ENCODE data around the gene MAD1L1. TPM values are rescaled to one million over a fixed set of nuclear protein-coding genes. Genes with fewer than 3 reads are reported as not detected.
A peak's percentile ranks its signal among the peaks of the same experiment; 100 is the strongest.

MAD1L1 gene
- total and polyA plus RNA-seq, 8 donors, result 21.4 to 58.8 (median 22.5) TPM

GRCh38 chr7:2054927-2055326 lies 177.8 kb downstream of the MAD1L1 start:
- intact Hi-C loops (cut with DNase I), result no loop called here
- Histone ChIP-seq H3K9me3 (peaks cover 0 to 3% of the 10 kb centered on the region in 2 donors), H3K27ac (no peak overlapping the region), H3K27me3 (no peaks in the 10 kb centered on the region), H3K4me1 (no peaks in the 10 kb centered on the region), H3K4me3 (no peak overlapping the region), H3K36me3 (peaks cover 0 to 13% of the 10 kb centered on the region in 2 donors)
- no peak for ATAC-seq
- TF ChIP-seq, protein P1, sequence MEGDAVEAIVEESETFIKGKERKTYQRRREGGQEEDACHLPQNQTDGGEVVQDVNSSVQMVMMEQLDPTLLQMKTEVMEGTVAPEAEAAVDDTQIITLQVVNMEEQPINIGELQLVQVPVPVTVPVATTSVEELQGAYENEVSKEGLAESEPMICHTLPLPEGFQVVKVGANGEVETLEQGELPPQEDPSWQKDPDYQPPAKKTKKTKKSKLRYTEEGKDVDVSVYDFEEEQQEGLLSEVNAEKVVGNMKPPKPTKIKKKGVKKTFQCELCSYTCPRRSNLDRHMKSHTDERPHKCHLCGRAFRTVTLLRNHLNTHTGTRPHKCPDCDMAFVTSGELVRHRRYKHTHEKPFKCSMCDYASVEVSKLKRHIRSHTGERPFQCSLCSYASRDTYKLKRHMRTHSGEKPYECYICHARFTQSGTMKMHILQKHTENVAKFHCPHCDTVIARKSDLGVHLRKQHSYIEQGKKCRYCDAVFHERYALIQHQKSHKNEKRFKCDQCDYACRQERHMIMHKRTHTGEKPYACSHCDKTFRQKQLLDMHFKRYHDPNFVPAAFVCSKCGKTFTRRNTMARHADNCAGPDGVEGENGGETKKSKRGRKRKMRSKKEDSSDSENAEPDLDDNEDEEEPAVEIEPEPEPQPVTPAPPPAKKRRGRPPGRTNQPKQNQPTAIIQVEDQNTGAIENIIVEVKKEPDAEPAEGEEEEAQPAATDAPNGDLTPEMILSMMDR (IDR thresholded peaks at IDR 0.05), result no peak
- no peak for DNase-seq

DNA sequence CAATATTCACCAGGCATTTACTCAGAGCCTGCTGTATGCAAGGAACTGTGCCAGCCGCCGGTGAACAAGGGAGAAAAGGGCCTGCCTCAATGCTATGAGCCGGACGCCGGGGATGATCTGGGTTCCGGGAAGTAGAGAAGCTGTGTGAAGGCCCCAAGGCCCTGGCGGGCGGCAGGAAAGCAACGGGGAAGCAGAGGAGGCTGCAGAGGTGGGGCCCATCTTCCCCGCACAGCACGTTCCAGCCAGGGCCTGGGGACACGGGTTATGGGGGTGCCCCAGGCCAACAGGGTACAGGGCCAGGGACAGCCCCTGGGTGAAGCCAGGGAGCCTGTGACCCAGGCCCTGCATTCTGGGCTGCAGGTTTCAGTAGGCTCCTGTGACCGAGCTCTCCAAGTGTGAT lies 179.3 kb downstream of the MAD1L1 start:
- no peaks in the 10 kb centered on the region for H3K27me3 ChIP-seq
- TF ChIP-seq, protein P1 (IDR thresholded peaks at IDR 0.05), result no peak
- peaks cover 0 to 13% of the 10 kb centered on the region in 2 donors for H3K36me3 ChIP-seq
- DNase-seq, result no peak
- no peaks in the 10 kb centered on the region for H3K9me3 ChIP-seq
- no peak for ATAC-seq
- no peak overlapping the region for H3K27ac ChIP-seq
- H3K4me1 ChIP-seq, result no peaks in the 10 kb centered on the region
- intact Hi-C loops (cut with DNase I), result no loop called here
- H3K4me3 ChIP-seq, result no peak overlapping the region

DNA sequence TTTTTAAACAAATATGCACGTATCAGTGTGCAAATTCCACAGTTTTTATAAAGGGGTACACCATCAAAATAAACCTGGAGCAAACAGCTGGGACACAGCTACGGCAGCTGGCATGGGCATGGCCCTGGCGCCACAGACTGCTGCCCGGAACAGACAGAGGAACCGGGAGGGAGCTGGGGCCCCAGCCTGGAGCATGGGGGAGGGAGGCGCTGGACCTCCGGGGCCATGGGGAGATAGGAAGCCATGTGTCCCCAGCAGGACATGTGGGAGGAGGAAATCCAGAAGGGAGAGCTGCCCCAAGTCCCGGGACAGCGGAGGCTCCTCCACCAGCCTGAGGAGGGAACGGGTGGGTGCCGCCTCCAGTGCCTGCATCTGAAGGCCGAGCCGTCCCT lies 180.1 kb downstream of the MAD1L1 start:
- Histone ChIP-seq H3K27me3 (no peaks in the 10 kb centered on the region), H3K9me3 (no peaks in the 10 kb centered on the region), H3K4me1 (no peaks in the 10 kb centered on the region), H3K4me3 (no peak overlapping the region), H3K36me3 (peaks cover 0 to 13% of the 10 kb centered on the region in 2 donors), H3K27ac (no peak overlapping the region)
- no peak for ATAC-seq
- TF ChIP-seq, protein P1 (IDR thresholded peaks at IDR 0.05), result no peak
- intact Hi-C loops (cut with DNase I), result no loop called here
- DNase-seq, result no peak

GRCh38 chr7:2051707-2052656 lies 180.8 kb downstream of the MAD1L1 start:
- ATAC-seq (no peak), DNase-seq (no peak)
- no peaks in the 10 kb centered on the region for H3K9me3 ChIP-seq
- H3K4me3 ChIP-seq, result no peak overlapping the region
- H3K27me3 ChIP-seq, result no peaks in the 10 kb centered on the region
- H3K27ac ChIP-seq, result no peak overlapping the region
- H3K36me3 ChIP-seq, result peaks cover 0 to 13% of the 10 kb centered on the region in 2 donors
- intact Hi-C loops (cut with DNase I), result no loop called here
- TF ChIP-seq, protein P1 (IDR thresholded peaks at IDR 0.05), result no peak
- no peaks in the 10 kb centered on the region for H3K4me1 ChIP-seq

GRCh38 chr7:2050511-2050866 lies 182.3 kb downstream of the MAD1L1 start:
- H3K9me3 ChIP-seq, result no peaks in the 10 kb centered on the region
- intact Hi-C loops (cut with DNase I), result no loop called here
- H3K4me3 ChIP-seq, result no peak overlapping the region
- ATAC-seq, result no peak
- TF ChIP-seq, protein P1 (IDR thresholded peaks at IDR 0.05), result no peak
- H3K27me3 ChIP-seq, result no peaks in the 10 kb centered on the region
- no peak overlapping the region for H3K27ac ChIP-seq
- DNase-seq, result peak in 1 of 4 donors; percentile 52
- H3K36me3 ChIP-seq, result peaks cover 0 to 13% of the 10 kb centered on the region in 2 donors
- no peaks in the 10 kb centered on the region for H3K4me1 ChIP-seq

Measured in left lung (tissue), 10 donors.